GM10266 (cell line): ENCODE measurements around the gene ZNF586.
"Not testable (repeated sequence)": the region's sequence is repeated elsewhere in the genome, so short reads cannot be mapped to it uniquely, and the experiment has no call there.

Experiments
- DNase-seq: peaks from one replicate; pipeline ENCODE4 v3.0.0; 2012; ENCODE audit errors: extremely low spot score
- CTCF ChIP-seq: IDR thresholded peaks from 2 replicates; pipeline ENCODE4 v1.5.1; 2012; ENCODE audit warnings: mild to moderate bottlenecking, low read depth; ENCODE audit not compliant: control insufficient read depth, insufficient read depth; ENCODE audit errors: missing control alignments

The ZNF586 gene

GRCh38 chr19:57769345-57770131 is at the start of gene ZNF586:
TSS of gene ZNF586 (plus strand) at chr19:57769676. CDS start at chr19:57769843, 167 bp downstream.
- no peak for TF ChIP-seq CTCF
- DNase-seq = peak; percentile 91

- no peak for DNase-seq
- TF ChIP-seq CTCF = no peak
Measured at GRCh38 chr19:57719901-57720519, 49.5 kb upstream of the ZNF586 start.

GRCh38 chr19:57720878-57721277 is 48.6 kb upstream of the ZNF586 start:
- no peak for DNase-seq
- no peak for TF ChIP-seq CTCF

GRCh38 chr19:57738320-57738719 is 31.2 kb upstream of the ZNF586 start:
- TF ChIP-seq CTCF = peak; percentile 42
- DNase-seq = not testable (repeated sequence)

GRCh38 chr19:57738770-57739169 is 30.7 kb upstream of the ZNF586 start:
- not testable (repeated sequence) for DNase-seq

- TF ChIP-seq CTCF = no peak
- peak; percentile 87 for DNase-seq
Measured at GRCh38 chr19:57746580-57747471, 22.6 kb upstream of the ZNF586 start, which contains the start of gene ZNF776. TSS of gene ZNF776 (plus strand) at chr19:57746815. CDS start at chr19:57747059, 244 bp downstream.

- no peak for DNase-seq
- no peak for TF ChIP-seq CTCF
Measured at GRCh38 chr19:57747472-57747807, 22.0 kb upstream of the ZNF586 start.
